Mononuclear cell (primary cell): ENCODE measurements around the gene GALM. TPM values are rescaled to one million over a fixed set of nuclear protein-coding genes. Genes with fewer than 3 reads are reported as not detected.
A peak's percentile ranks its signal among the peaks of the same experiment; 100 is the strongest.
"Not testable (repeated sequence)": the region's sequence is repeated elsewhere in the genome, so short reads cannot be mapped to it uniquely, and the experiment has no call there.

Source experiments
- H3K27me3 ChIP-seq: 2 replicates; pipeline ENCODE4 v1.6.0; 2011; ENCODE audit warnings: low read length, control low read depth; ENCODE audit not compliant: insufficient read depth
- H3K4me1 ChIP-seq: 2 replicates; pipeline ENCODE4 v1.5.1; 2011; ENCODE audit warnings: mild to moderate bottlenecking, low read length, control low read depth; ENCODE audit not compliant: insufficient read depth
- H3K4me3 ChIP-seq: 2 replicates; pipeline ENCODE4 v1.5.1; 2011; ENCODE audit warnings: mild to moderate bottlenecking, low read length, moderate library complexity
- H3K9me3 ChIP-seq: 2 replicates; pipeline ENCODE4 v1.5.1; 2011; ENCODE audit warnings: low read depth, mild to moderate bottlenecking, control low read depth, low read length
- total RNA-seq: library from RNA; depleted of rRNA; stranded (reverse); fragments of >200 nt; gene quantifications from one replicate; pipeline ENCODE4 v1.2.3, GENCODE V29; 2012

GALM gene
- total RNA-seq, 1 donor = 13.0 TPM

DNA sequence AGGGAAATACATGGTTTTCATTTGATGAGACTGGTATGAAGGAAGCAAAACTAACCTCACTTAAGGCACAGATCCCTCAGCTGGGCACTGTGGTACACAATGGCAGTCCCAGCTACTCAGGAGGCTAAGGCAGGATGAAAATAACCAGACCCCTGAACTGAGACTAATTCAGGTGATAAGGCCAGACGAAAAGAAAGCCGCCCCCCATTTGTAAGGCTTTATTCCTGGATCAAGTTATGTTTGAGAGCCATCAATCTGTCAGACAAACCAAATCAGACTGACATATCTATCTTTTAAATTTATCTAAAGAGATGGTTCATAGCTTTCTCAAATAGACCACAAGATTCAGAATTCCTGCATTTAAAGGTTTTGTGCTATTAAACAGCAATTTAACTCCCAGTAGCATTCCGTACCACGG, 81.1 kb downstream of the GALM start:
- Histone ChIP-seq H3K27me3 (no peaks in the 10 kb centered on the region), H3K9me3 (no peaks in the 10 kb centered on the region), H3K4me3 (no peak overlapping the region), H3K4me1 (peaks cover 44% of the 10 kb centered on the region)

DNA sequence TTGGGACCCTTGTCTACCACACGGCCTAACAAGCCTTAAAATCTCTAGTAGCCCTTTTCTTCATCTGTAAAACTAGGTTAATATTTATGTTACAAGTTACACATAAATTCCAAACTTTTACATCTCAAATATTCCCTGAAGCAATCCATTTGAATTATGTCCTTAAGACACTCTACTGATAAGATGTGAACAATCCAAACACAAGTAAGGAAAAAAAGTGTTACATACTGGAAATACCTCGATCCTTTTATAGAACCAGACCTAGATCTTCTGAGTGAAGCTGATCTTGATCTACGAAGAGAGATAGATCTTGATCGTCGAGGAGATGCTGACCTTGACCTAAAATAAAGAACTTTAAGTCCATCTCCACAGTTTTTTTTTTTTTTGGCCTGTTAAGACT, 81.9 kb downstream of the GALM start:
- Histone ChIP-seq H3K27me3 (no peaks in the 10 kb centered on the region), H3K4me1 (peaks cover 46% of the 10 kb centered on the region), H3K9me3 (no peaks in the 10 kb centered on the region), H3K4me3 (no peak overlapping the region)

DNA sequence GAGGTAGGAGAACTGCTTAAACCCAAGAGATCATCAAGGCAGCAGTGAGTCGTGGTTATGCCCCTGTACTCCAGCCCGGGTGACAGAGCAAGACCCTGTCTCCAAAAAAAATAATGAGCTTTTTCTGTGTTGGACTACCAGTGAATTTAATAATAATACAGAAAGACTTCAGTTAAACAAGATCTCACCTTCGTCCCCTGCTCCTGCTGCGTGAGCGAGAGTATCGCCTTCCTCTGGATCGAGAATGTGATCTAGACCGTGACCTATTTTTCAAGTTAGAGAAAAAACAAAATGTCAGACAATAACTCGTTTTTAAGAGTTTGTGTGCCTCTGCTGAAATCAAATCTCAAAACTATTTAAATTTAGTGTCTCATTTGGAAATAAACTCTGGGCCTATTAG, 82.5 kb downstream of the GALM start:
- H3K4me3 ChIP-seq = no peak overlapping the region
- H3K27me3 ChIP-seq = no peaks in the 10 kb centered on the region
- no peaks in the 10 kb centered on the region for H3K9me3 ChIP-seq
- H3K4me1 ChIP-seq = peaks cover 46% of the 10 kb centered on the region

- peak overlapping the region; percentile 91 for H3K4me3 ChIP-seq
- no peaks in the 10 kb centered on the region for H3K27me3 ChIP-seq
- H3K9me3 ChIP-seq = no peaks in the 10 kb centered on the region
- H3K4me1 ChIP-seq = peaks cover 51% of the 10 kb centered on the region
These were observed 83.3 kb downstream of the GALM start for GRCh38 chr2:38748943-38749804.

DNA sequence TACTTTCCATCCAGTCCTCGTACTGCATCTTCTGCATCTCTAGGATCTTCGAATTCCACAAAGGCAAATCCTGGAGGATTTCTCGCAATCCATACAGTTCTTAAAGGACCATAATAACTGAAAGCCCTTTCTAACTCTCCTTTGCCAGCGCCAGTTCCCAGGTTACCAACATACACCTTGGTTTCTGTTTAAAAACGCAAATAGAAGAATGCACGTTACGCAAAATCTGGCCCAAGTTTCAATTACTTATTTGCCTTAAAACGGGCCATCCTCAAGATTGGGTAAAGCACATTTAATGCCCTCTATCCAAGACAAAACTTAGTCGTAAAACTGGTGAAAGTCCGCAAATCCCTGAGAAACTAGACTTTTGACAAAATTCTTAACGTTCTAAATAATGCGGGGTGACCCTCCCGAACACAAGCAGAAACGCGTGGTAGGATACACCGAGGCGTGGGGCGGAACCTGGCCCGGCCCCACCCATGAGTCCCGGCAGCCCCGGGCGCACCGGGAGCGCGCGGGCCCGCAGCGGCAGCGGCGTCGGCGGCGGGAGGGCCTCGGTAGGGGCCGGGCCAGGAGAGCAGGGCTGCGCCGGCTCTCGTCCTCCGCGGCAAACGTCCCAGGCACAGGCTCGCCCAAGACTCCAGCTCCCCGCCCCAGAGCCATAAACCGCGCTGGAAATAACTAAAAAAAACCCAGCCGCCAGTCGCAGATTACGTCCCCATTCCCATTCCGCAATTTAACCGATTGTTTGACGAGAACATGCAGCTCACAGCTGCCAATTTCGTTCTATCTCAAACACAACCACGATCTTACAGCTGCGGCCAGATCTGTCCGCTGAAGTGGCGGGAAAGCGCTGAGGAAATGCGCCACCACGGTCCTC, 84.3 kb downstream of the GALM start:
- no peaks in the 10 kb centered on the region for H3K9me3 ChIP-seq
- H3K4me1 ChIP-seq = peaks cover 56% of the 10 kb centered on the region
- peak overlapping the region; percentile 91 for H3K4me3 ChIP-seq
- no peaks in the 10 kb centered on the region for H3K27me3 ChIP-seq

GRCh38 chr2:38750891-38751595, 85.1 kb downstream of the GALM start, which contains the start of gene SRSF7:
TSS of gene SRSF7 (minus strand) at chr2:38751361. CDS start at chr2:38751256, 105 bp downstream.
- Histone ChIP-seq H3K9me3 (no peaks in the 10 kb centered on the region), H3K4me1 (peaks cover 52% of the 10 kb centered on the region), H3K27me3 (no peaks in the 10 kb centered on the region), H3K4me3 (peak within 1 kb of the TSS; percentile 91)

DNA sequence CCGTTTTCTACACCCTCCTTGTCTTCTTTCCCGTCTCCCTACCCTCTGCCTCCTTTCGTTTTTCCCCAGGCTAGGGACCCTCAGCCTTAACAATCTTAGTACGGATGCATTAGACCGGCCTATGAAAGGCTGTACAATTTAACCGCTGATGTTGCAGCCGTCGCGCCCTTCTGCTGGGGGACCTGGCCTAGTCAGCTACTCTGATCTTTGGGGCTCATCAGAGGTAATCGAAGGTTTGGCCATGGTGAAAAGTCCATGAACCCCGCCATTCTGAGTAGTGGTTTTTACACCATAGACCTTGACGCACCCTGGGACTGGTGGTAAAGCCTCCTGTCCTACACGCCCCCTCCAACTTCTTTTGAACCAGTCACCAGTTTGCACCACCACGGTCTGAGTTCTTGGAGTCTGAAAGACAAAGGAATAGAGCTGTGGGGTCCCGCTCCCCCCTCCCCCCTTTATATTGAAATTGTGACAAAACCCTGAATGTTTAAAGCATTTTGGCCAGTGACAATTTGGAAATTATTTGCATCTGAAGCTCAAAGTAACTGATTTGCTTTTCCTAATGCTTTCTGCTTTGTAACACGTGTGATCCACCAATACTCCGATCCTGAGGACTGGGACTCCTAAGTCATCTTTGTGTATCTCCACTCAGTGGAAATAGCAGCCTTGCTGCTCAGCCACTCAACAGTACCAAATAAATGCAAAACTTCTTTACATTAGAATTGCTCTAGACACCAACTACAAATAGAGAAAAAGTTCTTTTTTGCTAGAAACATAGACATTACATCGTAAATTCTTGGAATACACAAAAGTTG, 85.9 kb downstream of the GALM start:
- Histone ChIP-seq H3K27me3 (no peaks in the 10 kb centered on the region), H3K4me1 (peaks cover 52% of the 10 kb centered on the region), H3K4me3 (peak overlapping the region; percentile 91), H3K9me3 (no peaks in the 10 kb centered on the region)

DNA sequence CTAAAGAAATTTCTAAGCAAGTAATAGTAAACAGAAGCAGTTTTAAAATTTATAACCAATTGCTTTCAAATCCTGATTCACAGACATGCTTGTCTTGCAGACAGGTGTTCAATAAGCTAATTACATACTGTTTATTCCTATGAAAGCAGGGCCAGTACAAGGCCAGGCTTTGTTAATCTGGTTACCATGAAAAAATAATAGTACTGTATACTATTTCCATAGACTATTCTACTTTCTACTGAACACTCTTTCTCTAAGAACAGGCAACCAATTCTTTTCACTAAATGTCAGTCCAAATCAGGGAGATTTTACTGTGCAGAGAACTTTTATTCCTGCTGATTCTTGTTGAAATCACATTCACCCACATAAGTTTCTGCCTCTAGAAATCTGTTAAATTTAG, 88.1 kb downstream of the GALM start:
- Histone ChIP-seq H3K4me1 (peaks cover 30% of the 10 kb centered on the region), H3K4me3 (no peak overlapping the region), H3K27me3 (no peaks in the 10 kb centered on the region), H3K9me3 (no peaks in the 10 kb centered on the region)

DNA sequence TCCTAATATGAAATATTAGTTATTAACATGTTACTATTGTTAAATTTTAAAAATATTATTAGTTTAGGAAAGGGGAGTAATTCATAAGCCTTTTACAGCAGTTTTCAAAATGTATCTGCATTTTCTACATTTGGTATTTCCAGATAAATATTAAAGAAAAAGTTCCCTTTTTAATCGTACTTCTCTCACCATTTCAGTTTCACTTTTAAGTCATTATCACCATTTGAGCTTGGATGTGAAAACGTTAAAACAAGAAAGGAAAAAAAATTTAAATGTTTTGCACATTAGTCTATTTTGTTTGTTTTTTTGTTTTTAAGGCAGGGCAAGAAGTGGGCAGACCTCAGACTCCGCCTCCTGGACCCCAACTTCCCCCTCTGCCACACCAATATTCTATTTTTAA, 88.6 kb downstream of the GALM start:
- H3K27me3 ChIP-seq = no peaks in the 10 kb centered on the region
- no peaks in the 10 kb centered on the region for H3K9me3 ChIP-seq
- H3K4me3 ChIP-seq = peak overlapping the region; percentile 40
- peaks cover 26% of the 10 kb centered on the region for H3K4me1 ChIP-seq

- not testable (repeated sequence) for H3K4me3 ChIP-seq, H3K27me3 ChIP-seq, H3K9me3 ChIP-seq
- peaks cover 18% of the 10 kb centered on the region for H3K4me1 ChIP-seq
These were observed 90.0 kb downstream of the GALM start for GRCh38 chr2:38755891-38756290.

- H3K9me3 ChIP-seq = no peaks in the 10 kb centered on the region
- no peaks in the 10 kb centered on the region for H3K27me3 ChIP-seq
These were observed 97.3 kb downstream of the GALM start for GRCh38 chr2:38763228-38763627.

DNA sequence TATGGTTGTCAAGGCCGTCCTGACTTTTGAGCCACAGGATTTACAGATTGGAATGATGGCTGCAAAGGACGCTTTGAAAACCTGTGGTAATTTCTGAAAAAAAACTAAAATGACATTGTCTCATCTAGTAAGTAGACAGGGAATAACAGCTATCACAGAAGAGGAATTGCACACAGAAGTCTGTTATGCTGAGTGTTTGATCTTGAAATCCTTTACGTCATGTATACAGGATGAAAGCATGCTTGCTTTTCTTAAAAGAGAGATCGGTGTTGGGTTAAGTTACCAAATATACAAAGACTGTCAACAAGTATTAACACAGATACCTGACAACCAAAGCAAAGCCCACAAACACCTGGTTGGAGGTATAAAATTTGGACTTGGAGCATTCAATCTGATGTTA, 97.8 kb downstream of the GALM start:
- no peaks in the 10 kb centered on the region for H3K9me3 ChIP-seq
- H3K4me1 ChIP-seq = no peaks in the 10 kb centered on the region
- H3K27me3 ChIP-seq = no peaks in the 10 kb centered on the region
- no peak overlapping the region for H3K4me3 ChIP-seq

More at GRCh38 chr2:38763228-38763627, 97.3 kb downstream of the GALM start:
- H3K4me3 ChIP-seq = no peak overlapping the region
- no peaks in the 10 kb centered on the region for H3K4me1 ChIP-seq

DNA sequence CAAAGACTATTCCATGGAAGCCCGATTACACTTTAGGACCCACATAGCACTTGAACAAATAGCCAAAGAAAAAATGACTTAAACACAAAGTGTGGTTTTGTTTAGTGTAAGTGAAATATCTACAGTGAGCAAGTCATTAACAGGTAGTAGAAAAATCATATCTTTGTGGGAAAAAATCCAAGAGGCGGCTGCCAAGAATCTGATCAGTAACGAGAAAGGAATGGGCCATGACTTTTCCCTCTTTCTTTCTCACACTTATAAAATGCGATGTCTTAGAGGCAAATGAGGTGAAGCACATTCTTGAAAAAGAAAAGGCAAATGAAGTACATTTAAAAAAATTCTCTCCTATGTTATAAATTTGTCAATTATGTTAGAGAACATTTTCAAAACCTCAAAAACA, 99.2 kb downstream of the GALM start:
- no peaks in the 10 kb centered on the region for H3K4me1 ChIP-seq
- no peak overlapping the region for H3K4me3 ChIP-seq
- no peaks in the 10 kb centered on the region for H3K27me3 ChIP-seq
- no peaks in the 10 kb centered on the region for H3K9me3 ChIP-seq

GRCh38 chr2:38765551-38765950, 99.6 kb downstream of the GALM start:
- no peaks in the 10 kb centered on the region for H3K9me3 ChIP-seq
- no peaks in the 10 kb centered on the region for H3K27me3 ChIP-seq
- H3K4me3 ChIP-seq = no peak overlapping the region
- no peaks in the 10 kb centered on the region for H3K4me1 ChIP-seq
